Measurements from ENCODE around the gene USF2.
"Not testable (repeated sequence)": the region's sequence is repeated elsewhere in the genome, so short reads cannot be mapped to it uniquely, and the experiment has no call there.

Gene USF2

GRCh38 chr19:35226748-35227147 is 42.0 kb upstream of the USF2 start:
- Histone ChIP-seq H3K36me3 (ENCODE audit: control insufficient read depth, insufficient read depth, low read length) (no peaks in the 10 kb centered on the region), H3K9me3 (ENCODE audit: control insufficient read depth, insufficient read depth, low read depth, low read length) (peaks cover 13% of the 10 kb centered on the region), H3K9ac (ENCODE audit: low read length) (no peak overlapping the region), H3K4me3 (ENCODE audit: low read depth, low read length) (no peak overlapping the region), H3K27ac (ENCODE audit: low read depth, low read length) (no peak overlapping the region), H3K27me3 (ENCODE audit: control insufficient read depth, insufficient read depth, low read length) (no peaks in the 10 kb centered on the region), H3K4me1 (ENCODE audit: control insufficient read depth, insufficient read depth, low read length) (peaks cover 16% of the 10 kb centered on the region)

- Histone ChIP-seq H3K9me3 (ENCODE audit: control insufficient read depth, insufficient read depth, low read depth, low read length) (peaks cover 2% of the 10 kb centered on the region), H3K9ac (ENCODE audit: low read length) (no peak within 1 kb of the TSS), H3K27ac (ENCODE audit: low read depth, low read length) (no peak within 1 kb of the TSS), H3K27me3 (ENCODE audit: control insufficient read depth, insufficient read depth, low read length) (no peaks in the 10 kb centered on the region), H3K4me1 (ENCODE audit: control insufficient read depth, insufficient read depth, low read length) (peaks cover 16% of the 10 kb centered on the region), H3K36me3 (ENCODE audit: control insufficient read depth, insufficient read depth, low read length) (no peaks in the 10 kb centered on the region), H3K4me3 (ENCODE audit: low read depth, low read length) (no peak within 1 kb of the TSS)
Observed at GRCh38 chr19:35228177-35228930, 40.4 kb upstream of the USF2 start, which contains the start of gene FAM187B. Gene FAM187B, minus strand, starts transcription at chr19:35228739. Its CDS starts 59 bp downstream, at chr19:35228680.

- Histone ChIP-seq H3K36me3 (ENCODE audit: control insufficient read depth, insufficient read depth, low read length) (no peaks in the 10 kb centered on the region), H3K4me1 (ENCODE audit: control insufficient read depth, insufficient read depth, low read length) (peaks cover 16% of the 10 kb centered on the region), H3K27ac (ENCODE audit: low read depth, low read length) (no peak overlapping the region), H3K27me3 (ENCODE audit: control insufficient read depth, insufficient read depth, low read length) (no peaks in the 10 kb centered on the region), H3K9ac (ENCODE audit: low read length) (no peak overlapping the region), H3K4me3 (ENCODE audit: low read depth, low read length) (no peak overlapping the region), H3K9me3 (ENCODE audit: control insufficient read depth, insufficient read depth, low read depth, low read length) (0 out of 2 replicates have a peak, but pooled peaks cover 2% of the 10 kb centered on the region)
Observed at GRCh38 chr19:35229601-35230000, 39.2 kb upstream of the USF2 start.

GRCh38 chr19:35231956-35232645 is 36.7 kb upstream of the USF2 start:
- H3K4me1 ChIP-seq (ENCODE audit: control insufficient read depth, insufficient read depth, low read length) = peaks cover 3% of the 10 kb centered on the region; the same call in 1 of the 2 replicates
- no peak overlapping the region for H3K27ac ChIP-seq (ENCODE audit: low read depth, low read length)
- no peaks in the 10 kb centered on the region for H3K36me3 ChIP-seq (ENCODE audit: control insufficient read depth, insufficient read depth, low read length)
- peaks cover 7% of the 10 kb centered on the region; the same call in 1 of the 2 replicates for H3K9me3 ChIP-seq (ENCODE audit: control insufficient read depth, insufficient read depth, low read depth, low read length)
- no peaks in the 10 kb centered on the region for H3K27me3 ChIP-seq (ENCODE audit: control insufficient read depth, insufficient read depth, low read length)
- H3K4me3 ChIP-seq (ENCODE audit: low read depth, low read length) = no peak overlapping the region
- no peak overlapping the region for H3K9ac ChIP-seq (ENCODE audit: low read length)

- peaks cover 7% of the 10 kb centered on the region; the same call in 1 of the 2 replicates for H3K9me3 ChIP-seq (ENCODE audit: control insufficient read depth, insufficient read depth, low read depth, low read length)
- no peak overlapping the region for H3K9ac ChIP-seq (ENCODE audit: low read length)
- H3K27ac ChIP-seq (ENCODE audit: low read depth, low read length) = no peak overlapping the region
- no peak overlapping the region for H3K4me3 ChIP-seq (ENCODE audit: low read depth, low read length)
- peaks cover 2% of the 10 kb centered on the region; the same call in 1 of the 2 replicates for H3K4me1 ChIP-seq (ENCODE audit: control insufficient read depth, insufficient read depth, low read length)
- no peaks in the 10 kb centered on the region for H3K36me3 ChIP-seq (ENCODE audit: control insufficient read depth, insufficient read depth, low read length)
- H3K27me3 ChIP-seq (ENCODE audit: control insufficient read depth, insufficient read depth, low read length) = no peaks in the 10 kb centered on the region
Observed at GRCh38 chr19:35232912-35233311, 35.9 kb upstream of the USF2 start.

- H3K27ac ChIP-seq (ENCODE audit: low read depth, low read length) = no peak overlapping the region
- no peaks in the 10 kb centered on the region for H3K27me3 ChIP-seq (ENCODE audit: control insufficient read depth, insufficient read depth, low read length)
- no peaks in the 10 kb centered on the region for H3K4me1 ChIP-seq (ENCODE audit: control insufficient read depth, insufficient read depth, low read length)
- H3K4me3 ChIP-seq (ENCODE audit: low read depth, low read length) = no peak overlapping the region
- no peak overlapping the region for H3K9ac ChIP-seq (ENCODE audit: low read length)
- H3K9me3 ChIP-seq (ENCODE audit: control insufficient read depth, insufficient read depth, low read depth, low read length) = peaks cover 15% of the 10 kb centered on the region
- no peaks in the 10 kb centered on the region for H3K36me3 ChIP-seq (ENCODE audit: control insufficient read depth, insufficient read depth, low read length)
Observed at GRCh38 chr19:35236638-35237400, 31.9 kb upstream of the USF2 start.

GRCh38 chr19:35239597-35239996 is 29.2 kb upstream of the USF2 start:
- H3K4me3 ChIP-seq (ENCODE audit: low read depth, low read length); H3K4me1 ChIP-seq (ENCODE audit: control insufficient read depth, insufficient read depth, low read length); H3K36me3 ChIP-seq (ENCODE audit: control insufficient read depth, insufficient read depth, low read length); H3K27me3 ChIP-seq (ENCODE audit: control insufficient read depth, insufficient read depth, low read length); H3K9ac ChIP-seq (ENCODE audit: low read length); H3K27ac ChIP-seq (ENCODE audit: low read depth, low read length): not testable (repeated sequence)
- H3K9me3 ChIP-seq (ENCODE audit: control insufficient read depth, insufficient read depth, low read depth, low read length) = peaks cover 13% of the 10 kb centered on the region

- Histone ChIP-seq H3K9ac (ENCODE audit: low read length) (no peak overlapping the region), H3K27ac (ENCODE audit: low read depth, low read length) (no peak overlapping the region), H3K4me1 (ENCODE audit: control insufficient read depth, insufficient read depth, low read length) (no peaks in the 10 kb centered on the region), H3K9me3 (ENCODE audit: control insufficient read depth, insufficient read depth, low read depth, low read length) (peaks cover 12% of the 10 kb centered on the region), H3K4me3 (ENCODE audit: low read depth, low read length) (no peak overlapping the region), H3K27me3 (ENCODE audit: control insufficient read depth, insufficient read depth, low read length) (no peaks in the 10 kb centered on the region), H3K36me3 (ENCODE audit: control insufficient read depth, insufficient read depth, low read length) (no peaks in the 10 kb centered on the region)
Observed at GRCh38 chr19:35240327-35240726, 28.4 kb upstream of the USF2 start.

GRCh38 chr19:35241417-35241816 is 27.3 kb upstream of the USF2 start:
- no peak overlapping the region for H3K4me3 ChIP-seq (ENCODE audit: low read depth, low read length)
- no peak overlapping the region for H3K9ac ChIP-seq (ENCODE audit: low read length)
- H3K36me3 ChIP-seq (ENCODE audit: control insufficient read depth, insufficient read depth, low read length) = no peaks in the 10 kb centered on the region
- H3K27me3 ChIP-seq (ENCODE audit: control insufficient read depth, insufficient read depth, low read length) = no peaks in the 10 kb centered on the region
- H3K27ac ChIP-seq (ENCODE audit: low read depth, low read length) = no peak overlapping the region
- H3K9me3 ChIP-seq (ENCODE audit: control insufficient read depth, insufficient read depth, low read depth, low read length) = peaks cover 12% of the 10 kb centered on the region
- no peaks in the 10 kb centered on the region for H3K4me1 ChIP-seq (ENCODE audit: control insufficient read depth, insufficient read depth, low read length)

GRCh38 chr19:35246466-35247092 is 22.2 kb upstream of the USF2 start:
- Histone ChIP-seq H3K4me1 (ENCODE audit: control insufficient read depth, insufficient read depth, low read length) (peaks cover 9% of the 10 kb centered on the region), H3K36me3 (ENCODE audit: control insufficient read depth, insufficient read depth, low read length) (peaks cover 16% of the 10 kb centered on the region), H3K27ac (ENCODE audit: low read depth, low read length) (no peak overlapping the region), H3K4me3 (ENCODE audit: low read depth, low read length) (no peak overlapping the region), H3K27me3 (ENCODE audit: control insufficient read depth, insufficient read depth, low read length) (no peaks in the 10 kb centered on the region), H3K9me3 (ENCODE audit: control insufficient read depth, insufficient read depth, low read depth, low read length) (no peaks in the 10 kb centered on the region), H3K9ac (ENCODE audit: low read length) (no peak overlapping the region)
